RWPE2 (cell line): ENCODE results near the gene NDFIP1.

ENCODE experiments used
- ATAC-seq: fragments of 200-7000 bp; cut with Tn5 transposase; 3 replicates; pipeline ENCODE4 v1.9.1; 2021; ENCODE audit warnings: low read depth
- DNase-seq: peaks from one replicate; pipeline ENCODE4 v3.0.0-alpha.2; 2020; ENCODE audit warnings: low spot score
- H3K27ac ChIP-seq: fragments of 450-650 bp; 2 replicates; pipeline ENCODE4 v1.5.1; 2017; ENCODE audit warnings: mild to moderate bottlenecking; ENCODE audit not compliant: poor library complexity, severe bottlenecking
- H3K27me3 ChIP-seq: fragments of 250-450 bp; sonication (Bioruptor Pico); 2 replicates; pipeline ENCODE4 v1.5.1; 2021; ENCODE audit warnings: mild to moderate bottlenecking, moderate library complexity; ENCODE audit not compliant: insufficient read depth, poor library complexity, severe bottlenecking
- H3K36me3 ChIP-seq: fragments of 250-450 bp; sonication (Bioruptor Pico); 2 replicates; pipeline ENCODE4 v1.5.1; 2020; ENCODE audit warnings: low read depth, mild to moderate bottlenecking, moderate library complexity
- H3K4me1 ChIP-seq: fragments of 250-450 bp; sonication (Bioruptor Pico); 2 replicates; pipeline ENCODE4 v1.5.1; 2021; ENCODE audit warnings: mild to moderate bottlenecking, moderate library complexity; ENCODE audit not compliant: insufficient read depth, poor library complexity, severe bottlenecking
- H3K4me3 ChIP-seq: fragments of 250-450 bp; sonication (Bioruptor Pico); 2 replicates; pipeline ENCODE4 v1.5.1; 2021; ENCODE audit warnings: mild to moderate bottlenecking, moderate library complexity; ENCODE audit not compliant: severe bottlenecking
- H3K9me3 ChIP-seq: fragments of 250-450 bp; sonication (Bioruptor Pico); 2 replicates; pipeline ENCODE4 v1.5.1; 2021; ENCODE audit warnings: mild to moderate bottlenecking, moderate library complexity; ENCODE audit not compliant: severe bottlenecking
- CTCF ChIP-seq: fragments of 450-650 bp; IDR thresholded peaks from one replicate; pipeline ENCODE4 v1.5.1; 2017; ENCODE audit warnings: mild to moderate bottlenecking, moderate library complexity; ENCODE audit not compliant: poor library complexity, severe bottlenecking

The NDFIP1 gene

DNA sequence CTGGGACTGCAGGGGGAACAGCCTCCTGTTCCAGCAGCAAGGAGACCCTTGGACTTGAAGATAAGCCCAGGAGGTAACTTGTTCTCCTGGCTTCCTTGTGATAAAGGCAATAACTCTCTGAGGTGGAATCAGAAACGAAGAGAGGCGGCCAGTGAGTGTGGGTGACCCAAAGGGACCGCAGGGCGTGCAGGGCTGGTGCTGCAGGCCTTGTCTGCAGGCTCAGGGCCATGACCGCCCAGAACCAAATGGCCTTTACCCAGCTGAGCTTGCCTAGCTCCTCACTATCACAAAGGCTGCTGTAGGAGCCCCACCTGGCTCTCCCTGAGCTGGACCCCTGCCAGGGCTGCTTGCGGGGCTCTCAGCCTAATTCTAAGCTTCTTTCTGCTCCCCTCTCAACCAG, 72.5 kb downstream of the NDFIP1 start:
- Histone ChIP-seq H3K36me3 (no peaks in the 10 kb centered on the region), H3K4me1 (peaks cover 3% of the 10 kb centered on the region), H3K27ac (no peak overlapping the region), H3K4me3 (no peak overlapping the region), H3K9me3 (no peaks in the 10 kb centered on the region), H3K27me3 (no peaks in the 10 kb centered on the region)
- no peak for DNase-seq
- TF ChIP-seq CTCF: no peak
- no peak for ATAC-seq

GRCh38 chr5:142181547-142182163, 73.1 kb downstream of the NDFIP1 start:
- ATAC-seq: no peak
- no peak for TF ChIP-seq CTCF
- Histone ChIP-seq H3K27ac (no peak overlapping the region), H3K4me3 (no peak overlapping the region), H3K36me3 (no peaks in the 10 kb centered on the region), H3K9me3 (no peaks in the 10 kb centered on the region), H3K4me1 (peaks cover 3% of the 10 kb centered on the region), H3K27me3 (no peaks in the 10 kb centered on the region)
- no peak for DNase-seq

DNA sequence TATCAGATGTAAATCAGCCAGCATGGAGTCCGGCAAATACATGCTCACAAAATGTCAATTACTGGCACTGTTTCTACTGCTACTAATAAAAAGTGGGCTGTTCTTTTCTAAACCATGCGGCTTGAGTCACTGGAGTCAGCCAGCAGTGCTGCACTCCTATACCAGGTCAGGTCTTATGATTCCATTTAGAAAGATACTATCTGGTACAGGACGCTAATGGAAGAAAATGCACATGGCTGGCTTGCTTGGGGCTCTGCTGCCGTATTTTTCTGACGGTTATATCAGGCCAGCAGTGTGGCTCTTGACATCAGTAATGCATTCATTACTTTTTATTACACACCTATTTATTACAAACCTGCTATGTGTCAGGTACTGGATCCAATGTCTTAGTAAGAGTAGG, 74.3 kb downstream of the NDFIP1 start:
- no peak overlapping the region for H3K4me3 ChIP-seq
- H3K36me3 ChIP-seq: no peaks in the 10 kb centered on the region
- ATAC-seq (no peak), DNase-seq (no peak)
- no peak for TF ChIP-seq CTCF
- H3K4me1 ChIP-seq: peaks cover 3% of the 10 kb centered on the region
- H3K9me3 ChIP-seq: no peaks in the 10 kb centered on the region
- H3K27ac ChIP-seq: no peak overlapping the region
- H3K27me3 ChIP-seq: no peaks in the 10 kb centered on the region

DNA sequence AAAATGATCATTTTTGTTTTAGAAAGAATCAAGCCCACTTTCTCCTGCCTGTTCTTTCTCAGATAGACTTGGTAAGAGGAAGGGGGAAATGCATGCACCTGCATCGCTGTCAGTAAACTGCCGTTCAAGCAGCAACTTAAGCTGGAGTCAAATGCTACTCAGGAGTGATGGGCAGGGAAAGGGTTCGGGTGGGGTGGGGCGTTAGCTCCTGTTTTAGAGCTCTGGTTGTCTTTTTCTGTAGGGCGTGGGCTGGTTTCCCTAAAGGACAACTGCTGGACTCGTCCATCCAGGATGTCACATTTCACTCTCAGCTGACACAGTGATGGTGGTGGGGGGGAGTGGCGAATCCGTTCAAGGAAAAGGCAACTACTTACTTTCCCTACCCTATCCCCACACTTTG, 75.0 kb downstream of the NDFIP1 start:
- TF ChIP-seq CTCF: no peak
- Histone ChIP-seq H3K9me3 (no peaks in the 10 kb centered on the region), H3K27ac (no peak overlapping the region), H3K27me3 (no peaks in the 10 kb centered on the region), H3K4me1 (peaks cover 3% of the 10 kb centered on the region), H3K4me3 (no peak overlapping the region), H3K36me3 (no peaks in the 10 kb centered on the region)
- ATAC-seq (no peak), DNase-seq (no peak)

GRCh38 chr5:142184988-142185387, 76.4 kb downstream of the NDFIP1 start:
- DNase-seq: no peak
- no peak for TF ChIP-seq CTCF
- no peak overlapping the region for H3K27ac ChIP-seq
- H3K4me1 ChIP-seq: peaks cover 2% of the 10 kb centered on the region
- no peaks in the 10 kb centered on the region for H3K27me3 ChIP-seq
- H3K36me3 ChIP-seq: no peaks in the 10 kb centered on the region
- no peak overlapping the region for H3K4me3 ChIP-seq
- H3K9me3 ChIP-seq: no peaks in the 10 kb centered on the region
- no peak for ATAC-seq
